NB4 (cell line): ENCODE measurements around the gene UVRAG.

Source experiments
- DNase-seq: peaks from one replicate; pipeline ENCODE4 v3.0.0; 2010; ENCODE audit warnings: low read depth
- H3K4me3 ChIP-seq: one replicate; pipeline ENCODE4 v1.5.1; 2011; ENCODE audit warnings: mild to moderate bottlenecking, low read depth, low read length, moderate library complexity
- CTCF ChIP-seq: IDR thresholded peaks from one replicate; pipeline ENCODE4 v1.5.1; 2012; ENCODE audit warnings: low read depth, low read length
- MAX ChIP-seq: IDR thresholded peaks from 2 replicates; pipeline ENCODE4 v1.6.1; 2011; ENCODE audit warnings: low read depth, low read length
- MYC ChIP-seq: IDR thresholded peaks from 2 replicates; pipeline ENCODE4 v1.6.1; 2011; ENCODE audit warnings: low read depth, low read length
- POLR2A ChIP-seq: IDR thresholded peaks from 2 replicates; pipeline ENCODE4 v1.6.1; 2011; ENCODE audit warnings: mild to moderate bottlenecking; ENCODE audit not compliant: insufficient read length; ENCODE audit errors: extremely low read depth

Gene UVRAG

DNA sequence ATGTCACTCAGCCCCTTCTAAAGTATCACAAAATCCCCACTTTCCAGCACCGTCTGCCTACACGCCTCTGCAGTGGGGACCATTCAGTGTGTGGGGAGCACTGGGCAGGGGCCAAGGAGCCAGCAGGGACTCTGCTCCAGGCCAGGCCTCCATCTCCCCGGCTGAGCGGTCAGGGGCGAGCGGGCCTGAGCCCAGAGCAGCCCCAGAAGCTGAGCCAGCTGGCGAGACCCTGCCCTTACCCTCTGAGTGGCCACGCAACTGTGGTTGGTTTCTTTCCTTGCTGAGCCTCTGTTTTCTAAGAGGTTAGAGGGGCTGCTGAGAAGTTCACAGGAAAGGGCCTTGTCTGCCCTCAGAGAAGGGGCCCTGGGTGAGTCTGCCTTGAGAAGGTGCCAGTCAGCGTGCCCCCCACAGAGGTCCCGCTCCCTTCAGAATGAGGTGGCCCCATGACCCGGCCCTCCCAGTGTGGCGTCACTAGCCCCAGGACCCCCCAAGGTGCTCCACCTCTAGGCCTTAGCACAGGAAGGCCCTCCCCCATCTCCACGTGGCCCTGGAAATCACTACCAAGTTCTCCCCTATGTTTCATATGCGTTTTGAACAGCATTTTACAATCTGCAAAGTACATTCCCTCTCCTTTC lies 344.4 kb downstream of the UVRAG start:
- DNase-seq = no peak
- H3K4me3 ChIP-seq = no peak overlapping the region
- TF ChIP-seq MAX (no peak), MYC (no peak), CTCF (no peak), POLR2A (no peak)

DNA sequence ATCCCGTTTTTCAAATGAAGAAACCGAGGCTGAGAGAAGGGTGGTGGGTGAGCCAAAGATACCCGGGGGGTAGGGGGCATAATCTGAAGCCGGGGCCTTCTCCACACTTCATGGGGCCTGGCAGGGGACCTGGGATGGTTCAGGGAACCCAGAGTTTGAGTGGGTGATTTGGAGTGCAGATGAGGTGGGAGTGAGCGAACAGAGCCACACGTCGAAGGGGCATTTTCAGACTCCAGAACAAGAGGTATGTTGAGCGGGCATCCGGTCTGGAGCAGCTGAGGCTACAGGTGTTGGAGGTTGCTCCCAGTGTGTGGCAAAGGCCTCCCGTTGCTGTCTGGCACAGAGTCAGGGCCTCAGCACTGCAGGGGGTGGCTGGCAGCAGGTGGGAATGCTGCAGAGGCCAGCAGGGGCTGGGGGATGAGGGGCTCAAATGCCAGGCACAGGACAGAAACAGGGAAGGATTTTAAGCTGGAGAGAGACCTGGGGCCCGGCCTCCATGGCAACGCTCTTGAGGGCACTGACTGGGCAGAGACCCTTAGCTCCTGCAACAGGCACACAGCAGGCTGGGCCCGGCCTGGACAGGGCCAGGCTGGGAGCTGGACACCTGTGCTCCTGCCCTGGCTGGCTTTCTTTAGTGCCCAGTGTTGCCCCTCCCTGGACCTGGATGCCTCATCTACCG lies 345.1 kb downstream of the UVRAG start:
- DNase-seq = no peak
- no peak for TF ChIP-seq POLR2A
- TF ChIP-seq CTCF = no peak
- no peak for TF ChIP-seq MYC
- TF ChIP-seq MAX = no peak
- no peak overlapping the region for H3K4me3 ChIP-seq

GRCh38 chr11:76160856-76161255 lies 345.8 kb downstream of the UVRAG start:
- TF ChIP-seq CTCF (no peak), MYC (no peak)
- H3K4me3 ChIP-seq = no peak overlapping the region
- no peak for DNase-seq

- no peak for TF ChIP-seq MYC
- TF ChIP-seq CTCF = no peak
- TF ChIP-seq MAX = no peak
- TF ChIP-seq POLR2A = no peak
- no peak for DNase-seq
- H3K4me3 ChIP-seq = no peak overlapping the region
Measured at GRCh38 chr11:76161261-76161961, 346.4 kb downstream of the UVRAG start.

GRCh38 chr11:76162336-76163288 lies 347.6 kb downstream of the UVRAG start:
- TF ChIP-seq CTCF = no peak
- no peak for TF ChIP-seq MAX
- TF ChIP-seq MYC = no peak
- TF ChIP-seq POLR2A = no peak
- DNase-seq = no peak
- H3K4me3 ChIP-seq = no peak overlapping the region
